ENCODE data around the gene STK24.

Gene STK24

DNA sequence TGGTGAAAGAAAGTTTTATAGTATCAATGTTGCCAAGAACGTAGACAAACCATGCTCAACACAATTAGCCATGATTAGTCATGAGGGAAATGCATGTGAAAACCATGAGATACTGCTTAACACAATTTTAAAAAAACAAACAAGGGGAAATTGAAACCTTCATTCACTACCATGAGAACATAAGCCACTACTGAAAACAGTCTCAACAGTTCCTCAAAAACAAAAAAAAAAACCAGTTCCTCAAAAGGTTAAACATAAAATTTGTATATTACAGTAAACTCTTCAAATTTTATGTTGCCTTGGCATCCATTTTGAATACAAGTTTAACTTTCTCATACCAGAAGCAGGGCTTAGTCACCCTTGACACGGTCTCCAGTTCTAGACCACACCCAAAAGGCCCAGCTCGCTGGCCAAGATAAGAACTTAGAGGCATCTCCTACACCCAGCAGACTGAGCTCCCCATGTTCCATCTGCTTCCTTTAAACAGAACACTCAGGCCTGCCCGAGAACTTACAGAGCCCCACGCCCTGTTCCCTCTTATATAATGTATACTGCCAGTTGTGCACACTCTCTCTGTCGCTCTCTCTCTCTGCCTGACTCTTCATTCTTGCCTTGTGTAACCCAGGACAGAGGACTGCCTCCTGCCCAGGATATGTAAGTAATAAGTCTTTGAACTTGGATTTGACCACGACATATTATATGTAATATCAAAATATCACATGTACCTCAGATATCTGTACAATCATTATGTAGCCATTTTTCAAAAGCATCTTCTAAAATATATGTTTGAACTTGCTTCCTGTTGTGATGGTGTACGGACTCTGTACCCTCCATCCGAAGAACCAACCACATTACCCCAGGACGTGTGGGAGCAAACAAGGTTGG is 67.4 kb downstream of the STK24 start:
- Histone ChIP-seq H3K27ac (ENCODE audit: low read depth, low read length) (no peak overlapping the region), H3K36me3 (ENCODE audit: control insufficient read depth, low read length) (peaks cover 43% of the 10 kb centered on the region), H3K4me1 (ENCODE audit: control insufficient read depth, low read length) (peaks cover 12% of the 10 kb centered on the region), H3K4me3 (ENCODE audit: low read length) (no peak overlapping the region), H3K27me3 (ENCODE audit: control insufficient read depth, low read length) (no peaks in the 10 kb centered on the region), H3K9me2 (replicated peaks; ENCODE audit: control insufficient read depth, low read length) (no peaks in the 10 kb centered on the region), H4K20me1 (ENCODE audit: control insufficient read depth, insufficient read depth, low read depth, low read length) (peaks cover 57% of the 10 kb centered on the region), H3K9me3 (ENCODE audit: control insufficient read depth, insufficient read depth, low read length) (no peaks in the 10 kb centered on the region), H3F3A (ENCODE audit: control insufficient read depth, insufficient read depth) (0 out of 2 replicates have a peak, but pooled peaks cover 2% of the 10 kb centered on the region), H3K4me2 (ENCODE audit: low read length) (no peak overlapping the region), H3K79me2 (ENCODE audit: control insufficient read depth, low read length) (peaks cover 100% of the 10 kb centered on the region)
- TF ChIP-seq, protein P1, sequence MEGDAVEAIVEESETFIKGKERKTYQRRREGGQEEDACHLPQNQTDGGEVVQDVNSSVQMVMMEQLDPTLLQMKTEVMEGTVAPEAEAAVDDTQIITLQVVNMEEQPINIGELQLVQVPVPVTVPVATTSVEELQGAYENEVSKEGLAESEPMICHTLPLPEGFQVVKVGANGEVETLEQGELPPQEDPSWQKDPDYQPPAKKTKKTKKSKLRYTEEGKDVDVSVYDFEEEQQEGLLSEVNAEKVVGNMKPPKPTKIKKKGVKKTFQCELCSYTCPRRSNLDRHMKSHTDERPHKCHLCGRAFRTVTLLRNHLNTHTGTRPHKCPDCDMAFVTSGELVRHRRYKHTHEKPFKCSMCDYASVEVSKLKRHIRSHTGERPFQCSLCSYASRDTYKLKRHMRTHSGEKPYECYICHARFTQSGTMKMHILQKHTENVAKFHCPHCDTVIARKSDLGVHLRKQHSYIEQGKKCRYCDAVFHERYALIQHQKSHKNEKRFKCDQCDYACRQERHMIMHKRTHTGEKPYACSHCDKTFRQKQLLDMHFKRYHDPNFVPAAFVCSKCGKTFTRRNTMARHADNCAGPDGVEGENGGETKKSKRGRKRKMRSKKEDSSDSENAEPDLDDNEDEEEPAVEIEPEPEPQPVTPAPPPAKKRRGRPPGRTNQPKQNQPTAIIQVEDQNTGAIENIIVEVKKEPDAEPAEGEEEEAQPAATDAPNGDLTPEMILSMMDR (IDR thresholded peaks at IDR 0.05; ENCODE audit: low read depth, low read length, poor library complexity, severe bottlenecking) = no peak

DNA sequence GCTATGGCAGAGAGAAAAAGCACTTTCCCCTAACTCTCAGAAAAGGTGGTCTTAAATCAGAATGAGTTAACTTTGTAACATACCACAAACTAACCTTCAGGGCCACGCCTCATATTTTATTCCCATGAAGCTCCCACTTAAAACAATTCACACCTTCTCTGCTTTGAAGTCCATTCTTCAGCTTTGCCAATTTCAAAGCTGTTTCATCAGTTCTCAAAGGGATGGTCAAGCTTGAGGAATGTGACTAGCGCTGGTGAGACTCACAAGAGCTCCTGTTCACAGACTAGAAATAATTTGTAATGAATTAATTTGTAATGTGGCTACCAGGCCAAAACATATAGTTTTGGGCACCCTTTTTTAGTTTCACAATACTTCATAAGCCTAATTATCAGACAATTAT is 68.2 kb downstream of the STK24 start:
- Histone ChIP-seq H4K20me1 (ENCODE audit: control insufficient read depth, insufficient read depth, low read depth, low read length) (peaks cover 53% of the 10 kb centered on the region), H3K4me2 (ENCODE audit: low read length) (no peak overlapping the region), H3F3A (ENCODE audit: control insufficient read depth, insufficient read depth) (0 out of 2 replicates have a peak, but pooled peaks cover 2% of the 10 kb centered on the region), H3K79me2 (ENCODE audit: control insufficient read depth, low read length) (peaks cover 100% of the 10 kb centered on the region), H3K27me3 (ENCODE audit: control insufficient read depth, low read length) (no peaks in the 10 kb centered on the region), H3K27ac (ENCODE audit: low read depth, low read length) (no peak overlapping the region), H3K9me3 (ENCODE audit: control insufficient read depth, insufficient read depth, low read length) (no peaks in the 10 kb centered on the region), H3K36me3 (ENCODE audit: control insufficient read depth, low read length) (peaks cover 46% of the 10 kb centered on the region), H3K9me2 (replicated peaks; ENCODE audit: control insufficient read depth, low read length) (no peaks in the 10 kb centered on the region), H3K4me3 (ENCODE audit: low read length) (no peak overlapping the region), H3K4me1 (ENCODE audit: control insufficient read depth, low read length) (peaks cover 12% of the 10 kb centered on the region)
- TF ChIP-seq EZH2phosphoT487 (IDR thresholded peaks at IDR 0.05; ENCODE audit: borderline replicate concordance, low read length) = no peak
- TF ChIP-seq, protein P1 (IDR thresholded peaks at IDR 0.05; ENCODE audit: low read depth, low read length, poor library complexity, severe bottlenecking) = no peak

DNA sequence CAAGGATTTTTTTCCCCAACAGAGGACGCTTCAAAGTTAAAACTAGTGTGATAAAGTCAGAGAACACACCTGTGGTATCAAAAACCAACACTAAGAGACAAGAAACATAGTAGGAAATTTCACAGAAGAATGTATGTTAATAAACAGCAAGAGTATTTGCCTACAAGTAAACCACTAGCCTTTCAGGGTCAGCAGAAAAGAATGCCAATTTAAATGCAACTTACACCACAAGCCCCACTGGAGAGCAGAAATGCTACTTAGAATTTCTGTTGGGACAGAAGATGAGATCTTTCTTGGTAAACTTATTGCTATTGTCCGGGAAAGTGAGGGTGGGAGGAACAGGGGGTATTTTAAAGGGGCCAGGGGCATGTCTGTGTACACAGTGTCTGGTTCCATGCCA is 68.6 kb downstream of the STK24 start:
- TF ChIP-seq, protein P1 (IDR thresholded peaks at IDR 0.05; ENCODE audit: low read depth, low read length, poor library complexity, severe bottlenecking) = no peak
- no peak for TF ChIP-seq EZH2phosphoT487 (IDR thresholded peaks at IDR 0.05; ENCODE audit: borderline replicate concordance, low read length)
- H3K4me3 ChIP-seq (ENCODE audit: low read length) = no peak overlapping the region
- H3K27me3 ChIP-seq (ENCODE audit: control insufficient read depth, low read length) = no peaks in the 10 kb centered on the region
- no peaks in the 10 kb centered on the region for H3K9me3 ChIP-seq (ENCODE audit: control insufficient read depth, insufficient read depth, low read length)
- peaks cover 46% of the 10 kb centered on the region for H3K36me3 ChIP-seq (ENCODE audit: control insufficient read depth, low read length)
- H3K27ac ChIP-seq (ENCODE audit: low read depth, low read length) = no peak overlapping the region
- no peaks in the 10 kb centered on the region for H3K9me2 ChIP-seq (replicated peaks; ENCODE audit: control insufficient read depth, low read length)
- H3K79me2 ChIP-seq (ENCODE audit: control insufficient read depth, low read length) = peaks cover 100% of the 10 kb centered on the region
- H4K20me1 ChIP-seq (ENCODE audit: control insufficient read depth, insufficient read depth, low read depth, low read length) = peaks cover 54% of the 10 kb centered on the region
- H3F3A ChIP-seq (ENCODE audit: control insufficient read depth, insufficient read depth) = 0 out of 2 replicates have a peak, but pooled peaks cover 2% of the 10 kb centered on the region
- no peak overlapping the region for H3K4me2 ChIP-seq (ENCODE audit: low read length)
- peaks cover 12% of the 10 kb centered on the region for H3K4me1 ChIP-seq (ENCODE audit: control insufficient read depth, low read length)
